Stimulated activated CD4-positive, alpha-beta T cell treated with anti-CD3 and anti-CD28 coated beads, Interleukin-2, amount 100 ng/mL, for 24 hours (primary cell): ENCODE measurements around the gene ZBTB7C.

Experiments used
- DNase-seq, 2 donors: peaks; one replicate each; pipeline ENCODE4 v3.0.0-alpha.2; 2020

The ZBTB7C gene

DNA sequence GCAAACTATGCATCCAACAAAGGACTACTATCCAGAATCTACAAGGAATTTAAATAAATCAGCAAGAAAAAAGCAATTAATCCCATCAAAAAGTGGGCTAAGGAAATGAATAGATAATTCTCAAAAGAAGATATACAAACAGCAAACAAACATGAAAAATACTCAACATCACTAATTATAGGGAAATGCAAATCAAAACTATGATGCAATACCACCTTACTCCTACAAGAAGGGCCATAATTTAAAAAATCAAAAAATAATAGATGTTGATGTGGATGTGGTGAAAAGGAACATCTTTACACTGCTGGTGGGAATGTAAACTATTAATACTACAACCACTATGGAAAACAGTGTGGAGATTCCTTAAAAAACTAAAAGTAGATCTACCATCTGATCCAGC is 164.7 kb downstream of the ZBTB7C start:
- no peak for DNase-seq

DNA sequence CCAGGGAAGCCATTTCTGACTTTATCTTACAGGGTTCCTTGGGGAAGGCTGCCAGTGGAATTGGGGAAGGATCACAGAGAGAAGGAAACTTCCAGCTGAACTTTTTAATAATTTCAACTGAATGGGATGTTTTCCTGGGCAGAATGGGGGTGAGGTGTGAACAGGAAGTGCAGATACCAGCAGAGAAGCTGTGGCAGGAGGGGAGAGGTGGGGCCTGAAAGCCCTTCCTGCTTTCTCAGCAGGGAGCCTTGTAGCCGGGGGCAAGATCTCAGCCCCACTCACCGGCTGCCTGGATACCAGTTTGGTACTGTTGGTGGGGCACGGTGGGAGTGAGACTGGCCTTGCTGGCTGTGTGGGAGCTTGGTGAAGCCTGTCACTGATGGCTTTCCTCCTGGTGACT is 170.5 kb downstream of the ZBTB7C start:
- DNase-seq, result no peak

DNA sequence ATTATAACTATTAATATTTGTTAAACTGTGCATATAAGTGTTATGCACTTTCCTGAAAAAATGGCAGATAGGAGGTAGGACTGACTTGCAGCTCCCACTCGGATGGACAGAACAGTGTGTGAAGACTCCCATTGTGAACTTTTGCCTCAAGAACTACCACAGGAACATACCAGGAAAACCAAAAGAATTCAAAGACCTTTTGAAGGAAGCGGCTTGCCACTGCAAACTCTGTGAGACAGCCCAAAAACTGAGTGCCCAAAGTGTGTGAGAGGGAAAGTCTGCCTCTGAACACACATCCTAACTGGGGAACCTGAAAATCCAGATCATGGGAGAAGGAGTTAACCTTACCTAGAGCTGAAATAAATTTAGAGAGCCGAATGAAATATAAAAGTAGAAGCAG is 171.0 kb downstream of the ZBTB7C start:
- no peak for DNase-seq

DNA sequence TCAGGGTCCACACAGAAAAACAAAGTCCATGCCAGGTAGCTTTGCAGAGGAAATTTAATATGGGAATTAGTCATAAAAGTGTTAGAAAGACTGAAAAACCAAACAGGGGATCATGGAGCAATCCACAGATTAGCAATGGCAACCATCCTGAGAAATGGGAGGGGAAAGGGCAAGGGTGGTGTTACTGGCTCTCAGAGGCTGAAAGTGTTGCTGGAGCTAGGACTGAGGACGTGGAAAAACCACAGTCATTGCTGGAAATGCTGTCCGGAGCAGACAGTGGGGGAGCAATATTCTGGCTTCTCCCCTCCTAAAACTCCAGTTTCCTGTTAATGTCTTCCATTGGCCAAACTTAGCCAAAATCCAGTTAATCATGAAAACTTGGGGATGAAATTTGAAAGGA is 172.4 kb downstream of the ZBTB7C start:
- DNase-seq, result no peak

DNA sequence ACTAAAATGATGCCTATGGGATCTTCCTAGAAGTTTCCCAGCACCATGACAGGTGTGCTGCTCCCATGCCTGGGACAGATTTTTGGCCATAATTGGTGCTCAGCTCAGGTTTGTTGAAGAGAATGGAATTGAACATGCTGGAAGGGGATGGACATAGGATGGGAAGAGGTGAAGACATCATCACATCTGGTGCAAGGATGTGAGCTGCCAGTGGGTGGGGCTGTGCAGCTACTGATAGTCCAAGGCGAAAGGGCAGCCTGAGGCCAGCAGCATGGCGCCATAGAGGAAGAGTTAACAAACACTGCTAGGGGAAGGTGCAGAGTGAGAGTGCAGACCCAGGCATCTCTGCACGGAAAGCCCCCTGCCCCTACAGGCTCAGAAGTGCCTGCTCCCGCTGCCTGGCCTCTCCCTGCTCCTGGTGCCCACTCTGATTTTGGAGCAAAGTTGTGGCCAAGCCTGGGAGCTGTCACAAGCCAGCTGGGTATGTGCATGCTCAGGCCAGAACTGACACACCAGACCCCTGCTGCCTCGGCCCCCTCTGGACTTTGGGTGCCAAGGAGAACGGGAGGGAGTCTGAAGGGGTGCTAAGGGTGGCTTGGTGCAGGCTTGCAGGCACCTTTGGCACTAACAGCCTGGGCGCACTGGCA is 178.6 kb downstream of the ZBTB7C start:
- DNase-seq, result peak in 1 of 2 donors; percentile 21

DNA sequence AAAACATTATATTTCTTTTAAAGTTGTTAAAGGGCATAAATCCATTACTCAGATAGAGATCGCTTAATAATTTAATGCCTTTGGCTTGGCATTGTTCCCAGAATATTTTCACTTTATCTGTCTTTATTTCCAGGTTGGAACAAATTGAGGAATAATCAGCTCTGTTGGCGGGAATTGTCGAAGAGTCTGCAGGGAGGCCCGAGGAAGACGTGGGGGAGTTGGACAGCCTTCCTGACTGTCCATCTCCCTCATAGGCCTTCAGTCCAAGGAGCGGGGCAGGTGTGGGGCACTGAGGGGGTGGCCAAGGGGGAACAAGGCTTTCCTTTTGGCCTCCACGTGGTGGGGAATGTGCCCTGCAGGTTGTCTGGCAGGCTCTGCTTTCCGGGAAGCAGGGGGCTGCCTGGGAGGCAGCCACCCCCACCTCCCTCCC is 179.6 kb downstream of the ZBTB7C start:
- DNase-seq, result no peak

DNA sequence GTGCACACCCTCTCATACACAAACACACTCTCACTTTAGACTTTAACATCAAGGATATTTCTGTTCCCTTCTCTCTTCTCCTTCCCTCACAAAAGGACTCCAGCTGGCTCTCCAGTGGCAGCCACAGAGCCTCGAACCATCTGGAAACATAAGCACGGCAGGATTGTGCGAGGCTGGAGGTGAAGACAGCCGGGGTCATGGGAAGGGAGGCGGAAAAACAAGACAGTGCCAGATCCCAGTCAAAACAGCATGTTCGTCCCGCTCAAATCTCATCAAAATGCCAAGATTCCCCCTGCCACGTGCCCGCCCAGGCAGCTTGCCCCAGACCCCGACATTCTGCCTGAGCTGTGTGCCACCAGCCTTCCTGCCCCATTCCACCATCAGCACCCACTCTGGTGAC is 180.3 kb downstream of the ZBTB7C start:
- no peak for DNase-seq

DNA sequence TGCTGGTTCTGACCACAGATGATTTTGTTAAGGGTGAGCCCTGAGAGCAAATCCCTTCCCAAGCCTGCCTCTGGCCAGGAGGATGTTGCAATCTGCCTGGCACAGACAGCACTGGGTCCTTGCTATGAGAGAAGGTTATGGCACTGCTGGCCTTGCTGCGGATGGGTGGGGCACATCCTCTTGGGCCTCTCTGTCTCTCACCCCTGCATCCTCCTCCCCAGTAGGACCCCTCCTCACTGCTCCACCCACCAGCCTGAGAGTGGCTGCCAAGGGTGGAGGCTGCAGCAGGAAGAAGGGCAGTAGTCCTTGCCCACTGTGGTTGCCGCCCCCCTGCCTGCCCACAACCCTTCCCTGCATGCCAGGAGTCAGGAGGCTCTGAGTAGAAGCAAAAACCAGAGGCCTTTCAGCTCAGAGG is 180.9 kb downstream of the ZBTB7C start:
- no peak for DNase-seq

DNA sequence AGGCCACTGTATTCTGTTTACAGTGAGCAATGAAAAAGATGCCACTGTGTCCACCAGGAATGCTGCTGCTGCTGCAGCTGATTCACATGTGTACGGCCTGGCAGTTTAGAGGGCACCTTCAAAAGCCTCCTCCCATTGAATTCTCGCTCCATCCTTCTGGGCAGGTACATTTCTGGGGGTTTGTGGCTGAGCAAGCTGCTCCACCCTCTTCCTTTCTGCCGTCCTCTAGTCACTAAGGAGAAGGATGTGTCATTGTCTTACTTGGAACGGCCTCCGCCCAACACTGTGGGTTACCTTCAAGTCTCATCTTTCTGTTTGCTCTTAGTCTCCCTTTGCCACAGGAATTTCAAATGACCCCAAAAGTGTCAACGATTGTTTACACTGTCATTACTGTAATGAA is 182.0 kb downstream of the ZBTB7C start:
- no peak for DNase-seq

DNA sequence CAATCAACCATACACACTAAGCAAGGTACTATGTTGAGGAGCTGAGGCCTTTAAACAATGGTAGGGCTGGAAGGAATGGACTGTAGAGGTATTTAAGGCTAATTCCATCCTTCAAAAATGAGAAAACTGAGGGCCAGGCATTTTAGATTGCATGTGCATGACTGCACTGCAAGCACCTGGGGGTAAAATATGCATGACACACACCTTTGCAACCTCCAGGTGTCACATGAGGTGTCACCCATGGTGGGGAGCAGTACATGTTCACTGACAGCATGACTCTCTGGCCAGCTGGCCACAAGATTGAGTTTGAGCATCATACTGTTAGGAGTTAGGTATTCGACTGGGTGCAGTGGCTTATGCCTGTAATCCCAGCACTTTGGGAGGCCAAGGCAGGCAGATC is 182.8 kb downstream of the ZBTB7C start:
- no peak for DNase-seq

DNA sequence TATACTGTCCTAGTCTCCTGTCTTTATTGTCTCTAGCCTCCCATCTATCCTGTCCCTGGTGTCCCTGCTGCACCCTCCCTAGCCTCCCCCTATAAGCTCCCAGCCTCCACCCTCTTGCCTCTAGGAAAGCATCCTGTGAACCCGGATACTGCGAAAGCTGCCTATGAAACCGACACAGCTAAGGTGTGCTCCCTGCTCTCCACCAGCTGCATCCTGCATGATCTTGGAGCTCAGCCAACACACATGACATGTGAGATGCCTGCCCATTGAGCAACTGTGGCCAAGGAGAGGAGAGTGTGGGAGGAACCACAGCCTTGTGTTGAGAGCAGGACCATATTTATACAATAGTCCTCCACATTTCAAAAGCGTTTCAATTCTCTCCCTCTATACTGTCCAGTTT is 187.1 kb downstream of the ZBTB7C start:
- no peak for DNase-seq

DNA sequence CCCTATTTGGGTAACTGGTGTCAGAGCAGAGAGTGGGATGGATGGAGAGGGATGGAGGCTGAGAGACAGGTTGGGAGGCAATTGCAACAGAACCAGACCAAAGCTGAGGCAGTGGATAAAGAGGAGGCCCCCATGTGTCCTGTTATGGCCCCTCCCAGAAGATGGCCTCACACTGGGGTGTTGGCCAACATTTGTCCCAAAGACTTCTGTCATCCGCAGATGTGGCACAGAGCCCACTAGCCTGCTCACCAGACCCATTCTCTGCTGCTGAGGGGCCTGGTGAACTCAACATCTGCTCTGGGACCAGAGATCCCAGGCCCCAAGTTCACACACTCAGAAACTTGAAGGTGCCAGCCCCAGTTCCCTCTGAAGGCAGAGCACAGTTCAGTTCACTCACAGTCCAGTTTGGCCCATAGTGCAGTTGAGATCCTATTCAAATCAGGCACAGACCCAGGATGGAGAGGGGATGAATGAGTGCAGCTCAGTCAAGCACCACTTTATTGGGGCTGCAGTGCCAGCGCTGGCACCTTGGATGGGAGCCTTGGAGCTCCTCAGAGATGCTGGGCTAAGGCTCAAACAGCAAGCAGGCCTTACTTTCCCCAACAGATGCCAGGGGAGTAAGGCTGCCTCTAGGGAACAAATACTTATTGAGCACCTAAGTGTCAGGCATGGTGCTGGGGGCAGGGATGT is 189.2 kb downstream of the ZBTB7C start:
- DNase-seq, result no peak

DNA sequence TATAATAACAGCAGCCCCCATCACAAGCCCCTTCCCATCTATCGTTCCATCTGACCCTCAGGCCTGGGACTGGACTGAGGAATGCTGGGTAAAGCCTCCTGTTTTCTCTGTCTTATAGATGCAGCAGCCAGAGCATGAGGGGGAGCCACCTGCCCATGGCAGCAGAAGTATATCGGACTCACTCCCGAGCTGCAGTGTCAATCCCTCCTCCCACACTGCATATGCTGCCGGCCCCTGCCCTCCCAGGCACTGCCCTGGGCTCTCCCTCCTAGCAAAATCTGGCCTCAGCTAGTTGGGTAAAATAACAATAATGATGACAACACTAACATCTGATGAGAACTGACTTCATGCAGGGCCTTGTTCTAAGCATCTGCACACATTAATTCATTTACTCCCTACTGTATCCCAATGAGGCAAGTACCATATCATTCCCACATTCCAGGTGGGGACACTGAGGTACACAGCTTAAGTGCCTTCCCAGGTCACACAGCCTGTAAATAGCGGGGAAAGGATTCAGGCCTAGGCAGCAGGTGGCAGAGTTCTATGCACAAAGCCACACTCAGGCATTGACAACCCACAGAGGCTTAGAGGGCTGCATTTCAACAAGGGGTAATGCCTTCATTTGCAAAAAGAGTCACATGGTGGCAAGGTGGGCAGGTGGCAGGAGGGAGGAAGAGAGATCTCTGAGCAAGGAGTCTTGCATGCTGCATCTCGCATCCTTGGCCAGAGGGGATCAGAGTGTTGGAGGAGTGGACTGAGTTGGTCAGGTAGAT is 190.0 kb downstream of the ZBTB7C start:
- no peak for DNase-seq

DNA sequence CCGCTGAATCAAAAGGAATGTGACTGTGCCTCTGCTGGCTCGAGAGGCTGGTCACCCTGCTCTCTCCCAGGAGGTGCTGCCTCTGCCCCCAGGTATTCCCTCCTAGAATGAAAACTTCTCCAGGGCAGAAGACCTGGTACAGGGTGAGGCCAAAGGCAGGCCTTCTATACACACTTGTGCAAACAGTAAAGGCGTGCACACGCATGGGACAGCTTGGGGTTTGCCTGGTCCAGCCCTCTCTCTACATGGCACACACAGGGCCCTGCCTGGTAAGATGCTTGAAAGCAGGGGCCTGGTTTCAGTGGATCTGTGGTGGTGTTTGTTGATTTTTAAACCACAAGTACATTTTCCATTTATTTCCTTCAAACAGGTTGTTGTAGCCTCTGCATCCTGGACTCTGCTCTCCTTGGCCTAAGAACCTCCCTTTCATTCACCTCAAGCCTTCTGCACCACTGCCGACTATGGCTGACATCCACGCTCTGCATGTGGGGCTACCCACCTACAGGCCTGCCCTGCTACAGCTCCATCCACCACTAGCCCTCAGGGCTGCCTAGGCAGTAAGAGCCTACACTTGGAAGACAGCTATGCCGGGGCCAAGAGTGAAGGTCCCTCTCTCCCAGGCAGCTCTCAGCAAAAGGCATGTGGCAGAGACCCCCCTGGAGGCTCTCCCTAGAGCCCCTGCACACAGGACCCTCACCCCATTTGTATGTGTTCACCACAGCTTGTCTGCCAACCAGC is 190.7 kb downstream of the ZBTB7C start:
- DNase-seq, result no peak

DNA sequence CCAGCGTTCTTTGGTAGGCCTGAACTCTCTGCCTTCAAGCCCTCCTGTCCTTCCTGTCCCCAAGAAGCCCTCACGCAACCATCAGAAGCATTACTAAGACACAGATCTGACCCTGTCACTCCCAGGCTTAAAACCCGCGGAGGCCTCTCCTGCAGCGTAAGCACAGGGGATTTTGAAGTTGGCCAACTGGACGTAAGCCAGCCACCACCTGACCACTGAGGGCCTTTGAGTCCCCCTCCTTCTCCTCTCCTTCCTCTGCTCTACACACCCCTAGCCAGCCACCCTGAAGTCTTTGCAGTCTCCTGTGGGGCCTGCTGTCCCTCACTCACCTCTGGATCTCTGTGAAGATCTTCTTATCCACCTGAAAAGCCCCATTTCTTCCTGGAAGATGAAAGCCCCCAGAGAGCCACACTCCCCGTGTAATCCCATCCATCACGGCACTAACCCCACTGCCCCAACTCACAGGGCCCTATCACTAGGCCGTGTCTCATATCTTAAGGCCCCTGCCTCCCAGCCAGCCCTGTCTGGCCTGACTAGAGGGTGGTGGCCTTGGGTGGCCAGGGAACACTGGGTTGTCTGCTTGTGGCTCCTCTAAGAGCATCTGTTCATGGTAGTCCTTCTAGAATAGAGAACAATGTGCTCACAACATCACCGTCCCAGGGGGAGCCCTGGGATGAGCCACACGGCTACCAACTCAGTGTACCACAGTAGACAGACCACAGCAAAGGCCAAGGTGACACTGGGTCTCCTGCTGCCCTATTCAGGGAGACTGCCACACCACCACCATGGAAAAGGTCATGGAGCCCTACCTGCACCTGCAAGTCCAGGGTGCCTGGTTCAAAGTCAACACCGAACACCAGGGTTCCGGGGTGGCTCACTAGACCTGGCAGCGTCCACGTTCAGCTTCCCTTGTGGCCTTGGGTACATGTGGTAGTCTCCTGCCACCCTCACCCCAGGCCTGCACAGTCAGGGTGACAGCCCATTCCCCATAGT is 191.6 kb downstream of the ZBTB7C start:
- no peak for DNase-seq

DNA sequence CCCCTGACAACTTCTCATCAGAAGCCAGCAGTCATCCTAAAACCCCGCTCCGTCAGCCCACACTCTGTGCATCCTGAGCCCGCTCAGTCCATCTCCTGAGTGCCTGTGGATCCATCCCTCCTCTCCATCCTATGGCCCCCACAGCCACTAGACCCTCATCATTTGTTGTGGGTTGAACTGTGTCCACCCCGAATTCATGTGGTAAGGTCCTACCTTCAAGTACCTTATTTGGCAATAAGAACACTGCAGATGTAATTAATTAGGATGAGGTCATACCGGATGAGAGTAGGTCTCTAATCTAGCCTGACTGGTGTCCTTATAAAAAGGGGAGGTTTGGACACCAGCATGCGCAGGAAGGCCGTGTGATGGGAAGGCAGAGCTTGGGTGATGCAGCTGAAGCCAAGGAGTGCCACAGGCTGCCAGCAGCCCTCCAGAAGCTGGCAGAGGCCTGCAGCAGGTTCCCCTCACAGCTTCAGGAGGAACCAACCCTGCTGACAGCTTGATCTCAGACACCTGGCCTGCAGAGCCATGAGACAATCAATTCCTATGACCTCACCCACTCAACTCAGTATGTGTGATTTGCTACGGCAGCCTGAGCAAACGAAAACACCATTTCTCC is 192.4 kb downstream of the ZBTB7C start:
- DNase-seq, result no peak

DNA sequence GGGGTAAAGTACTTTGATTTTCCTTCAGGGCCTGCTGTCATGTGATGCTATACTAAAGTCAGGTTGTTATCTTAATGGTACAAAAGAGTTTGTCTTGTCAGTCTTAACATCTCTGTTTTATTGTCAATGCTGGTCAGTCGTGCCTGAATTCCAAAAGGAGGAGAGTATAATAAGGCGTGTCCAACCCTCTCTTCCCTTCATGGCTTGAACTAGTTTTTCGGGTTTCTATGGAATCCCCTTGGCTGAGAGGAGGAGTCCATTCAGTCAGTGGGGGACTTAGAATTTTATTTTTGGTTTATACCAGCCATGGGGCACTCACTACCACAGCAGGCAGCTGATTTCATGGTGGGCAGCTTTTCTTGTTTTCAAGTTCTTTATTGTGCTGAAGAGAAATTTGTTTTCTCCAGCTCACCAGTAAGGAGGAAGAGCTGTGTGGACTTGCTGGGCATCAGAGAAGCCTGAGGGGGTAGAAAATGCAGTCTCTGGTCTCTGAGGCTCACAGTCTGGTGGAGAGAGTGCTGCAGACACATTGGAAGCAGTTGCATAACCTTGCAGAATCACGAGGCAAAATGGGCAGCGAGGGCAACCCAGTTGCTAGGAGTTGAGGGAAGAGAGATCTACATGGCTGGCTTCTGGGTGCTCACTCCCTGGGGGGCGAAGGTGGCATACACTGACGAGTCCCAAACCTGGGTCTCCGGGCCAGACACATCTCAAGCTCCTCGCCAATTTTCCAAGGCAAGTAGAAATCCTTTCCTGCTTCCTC is 193.1 kb downstream of the ZBTB7C start:
- no peak for DNase-seq

DNA sequence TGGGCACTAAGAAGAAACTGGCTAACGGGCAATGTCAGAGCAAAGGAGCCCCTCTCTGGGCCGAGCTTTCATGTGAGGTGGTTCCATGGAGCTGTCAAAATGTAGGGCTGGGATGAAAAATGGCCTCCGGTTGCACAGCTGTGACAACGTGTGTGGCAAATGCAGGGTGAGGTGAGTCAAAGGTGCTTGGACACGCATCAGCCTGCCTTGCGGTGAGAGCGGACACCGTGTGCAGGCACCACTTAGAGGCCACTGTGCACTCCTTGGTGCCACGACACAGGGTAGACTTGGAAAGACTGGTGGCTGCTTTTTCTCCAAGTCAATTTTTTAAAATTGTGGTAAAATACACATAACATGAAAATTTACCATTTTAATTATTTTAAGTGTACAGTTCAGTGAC is 195.4 kb downstream of the ZBTB7C start:
- no peak for DNase-seq

DNA sequence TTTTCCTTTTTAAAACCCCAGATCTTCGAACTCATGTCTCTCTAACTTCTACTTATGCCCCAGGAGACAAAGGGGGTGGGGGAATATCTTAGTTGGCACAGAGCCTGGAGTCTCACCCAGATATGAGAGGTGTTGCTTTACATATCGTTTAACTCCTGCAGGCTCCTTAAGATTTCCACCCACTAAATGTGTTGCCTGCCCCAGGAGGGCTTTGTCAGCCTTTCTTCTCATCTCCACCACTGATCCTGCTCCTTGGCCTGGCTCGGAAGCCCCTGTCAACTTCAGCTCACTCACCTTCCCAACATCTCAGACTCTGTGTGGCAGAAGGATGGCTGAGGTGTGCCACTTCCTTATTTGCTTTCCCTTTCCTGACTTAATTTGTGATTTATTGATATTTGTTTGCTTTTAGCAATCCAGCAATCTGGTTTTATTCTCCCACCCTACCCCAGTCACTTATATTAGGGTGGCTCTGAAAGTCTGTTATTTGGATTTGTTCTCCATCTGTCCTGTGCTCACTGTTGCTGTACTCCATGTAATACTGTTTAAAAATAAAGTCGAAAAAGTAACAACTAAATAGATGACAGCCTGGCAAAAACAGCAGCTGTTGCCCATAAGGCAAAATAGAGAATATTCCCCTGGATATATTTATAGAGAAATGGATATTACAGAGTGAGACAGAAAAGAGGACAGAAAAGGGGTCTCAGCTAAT is 200.6 kb downstream of the ZBTB7C start:
- DNase-seq, result no peak

DNA sequence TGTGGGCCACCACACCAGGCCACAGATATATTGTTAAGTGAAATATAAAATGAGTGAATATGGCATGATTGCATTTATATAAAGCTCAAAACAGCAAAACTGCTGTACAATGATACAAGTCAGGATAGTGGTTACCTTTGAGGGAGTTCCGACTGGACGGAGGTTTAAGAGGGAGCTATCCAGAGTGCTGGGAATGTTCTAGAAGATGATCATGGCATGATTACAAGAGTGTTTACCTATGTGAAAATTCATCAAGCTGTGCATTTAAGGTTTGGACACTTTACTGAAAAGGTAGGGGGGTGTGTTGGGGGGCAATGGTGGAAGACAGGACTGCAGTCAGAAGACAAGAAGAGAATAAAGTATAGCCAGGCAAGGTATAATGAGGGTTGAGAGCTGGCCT is 201.4 kb downstream of the ZBTB7C start:
- DNase-seq, result no peak
